NCI-H2196 treated with DMSO at 0.1 percent for 48 hours (cell line): Measurements from ENCODE around the gene RIPOR3.
A peak's percentile ranks its signal among the peaks of the same experiment; 100 is the strongest.

Experiments used
- DNase-seq: peaks from one replicate; lab custom pipeline; 2025; ENCODE audit not compliant: unreplicated experiment; lab: John Stamatoyannopoulos, UW

RIPOR3 gene

GRCh38 chr20:50594231-50594590 is 97.1 kb downstream of the RIPOR3 start:
- no peak for DNase-seq

- no peak for DNase-seq
Measured at GRCh38 chr20:50593005-50593335, 98.4 kb downstream of the RIPOR3 start.

- DNase-seq: no peak
Measured at GRCh38 chr20:50592282-50593004, 98.9 kb downstream of the RIPOR3 start.

GRCh38 chr20:50591233-50591852 is 100.0 kb downstream of the RIPOR3 start:
- no peak for DNase-seq

GRCh38 chr20:50590348-50590664 is 101.0 kb downstream of the RIPOR3 start:
- no peak for DNase-seq

- no peak for DNase-seq
Measured at GRCh38 chr20:50589548-50590347, 101.6 kb downstream of the RIPOR3 start.

- peak; percentile 28 for DNase-seq
Measured at GRCh38 chr20:50588034-50588736, 103.2 kb downstream of the RIPOR3 start.

- DNase-seq: no peak
Measured at GRCh38 chr20:50587291-50587961, 103.9 kb downstream of the RIPOR3 start.

- no peak for DNase-seq
Measured at GRCh38 chr20:50586531-50587232, 104.7 kb downstream of the RIPOR3 start.

- no peak for DNase-seq
Measured at GRCh38 chr20:50585678-50586077, 105.7 kb downstream of the RIPOR3 start.

- DNase-seq: no peak
Measured at GRCh38 chr20:50585214-50585613, 106.1 kb downstream of the RIPOR3 start.

- DNase-seq: no peak
Measured at GRCh38 chr20:50584687-50585086, 106.7 kb downstream of the RIPOR3 start.

GRCh38 chr20:50583442-50584150 is 107.7 kb downstream of the RIPOR3 start:
- no peak for DNase-seq

GRCh38 chr20:50582591-50583234 is 108.6 kb downstream of the RIPOR3 start:
- no peak for DNase-seq

- DNase-seq: no peak
Measured at GRCh38 chr20:50582092-50582491, 109.2 kb downstream of the RIPOR3 start.

- no peak for DNase-seq
Measured at GRCh38 chr20:50580842-50581544, 110.3 kb downstream of the RIPOR3 start.

GRCh38 chr20:50580016-50580747 is 111.2 kb downstream of the RIPOR3 start:
- peak; percentile 11 for DNase-seq

GRCh38 chr20:50579511-50579910 is 111.8 kb downstream of the RIPOR3 start:
- DNase-seq: no peak
